ENCODE measurements around the gene CREB3L2.

CREB3L2 gene

DNA sequence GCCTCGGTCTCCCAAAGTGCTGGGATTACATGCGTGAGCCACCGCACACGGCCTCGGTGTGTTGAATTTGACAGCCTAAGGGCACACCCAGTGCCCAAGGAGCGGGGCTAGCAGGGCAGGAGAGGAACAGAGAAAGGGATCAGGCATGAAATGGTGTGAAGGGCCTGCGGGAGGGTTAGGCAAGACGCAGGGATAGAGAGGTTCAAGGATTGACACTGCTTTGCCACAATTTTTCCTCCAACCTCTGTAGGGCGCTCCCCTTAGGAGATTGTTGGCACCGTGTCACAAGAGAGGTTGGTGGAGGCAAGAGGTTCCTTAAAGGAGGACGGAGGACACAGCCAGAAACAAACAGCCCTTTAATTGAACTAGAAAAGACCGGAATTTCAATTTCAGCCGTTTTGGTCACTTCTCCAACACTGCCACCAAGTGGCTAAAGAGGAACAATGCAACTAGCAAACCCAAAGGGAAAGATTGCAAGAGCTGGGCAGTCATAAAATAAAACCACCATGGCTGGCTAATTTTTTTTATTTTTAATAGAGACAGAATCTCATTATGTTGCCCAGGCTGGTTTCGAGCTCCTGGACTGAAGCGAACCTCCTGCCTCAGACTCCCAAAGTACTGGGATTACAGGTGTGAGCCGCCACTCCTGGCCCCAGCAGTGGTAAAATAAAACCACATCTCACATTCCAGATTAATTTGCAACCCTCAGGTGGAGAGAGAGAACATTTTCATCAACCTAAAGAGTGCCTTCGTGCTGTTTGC is 6.9 kb upstream of the CREB3L2 start:
- no peak for DNase-seq

DNA sequence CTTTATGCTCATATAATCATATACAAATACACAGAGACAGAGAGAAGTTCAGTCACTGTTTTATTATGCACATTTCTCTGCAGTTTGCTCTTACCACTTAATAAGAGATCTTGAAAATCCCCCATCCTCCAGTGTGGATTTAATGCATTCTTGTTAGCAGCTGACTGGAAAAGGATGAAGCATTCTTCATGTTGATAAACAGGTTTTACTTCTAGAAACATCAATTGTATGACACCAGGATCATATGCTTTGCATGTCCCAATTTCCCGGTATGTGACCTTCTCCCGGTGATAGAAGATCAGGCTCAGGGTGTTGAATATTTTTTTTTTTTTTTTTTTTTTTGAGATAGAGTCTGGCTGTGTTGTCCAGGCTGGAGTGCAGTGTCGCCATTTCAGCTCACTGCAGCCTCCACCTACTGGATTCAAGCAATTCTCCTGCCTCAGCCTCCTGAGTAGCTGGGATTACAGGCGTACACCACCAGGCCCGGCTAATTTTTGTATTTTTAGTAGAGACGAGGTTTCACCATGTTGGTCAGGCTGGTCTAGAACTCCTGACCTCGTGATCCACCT is 6.2 kb upstream of the CREB3L2 start:
- no peak for DNase-seq

DNA sequence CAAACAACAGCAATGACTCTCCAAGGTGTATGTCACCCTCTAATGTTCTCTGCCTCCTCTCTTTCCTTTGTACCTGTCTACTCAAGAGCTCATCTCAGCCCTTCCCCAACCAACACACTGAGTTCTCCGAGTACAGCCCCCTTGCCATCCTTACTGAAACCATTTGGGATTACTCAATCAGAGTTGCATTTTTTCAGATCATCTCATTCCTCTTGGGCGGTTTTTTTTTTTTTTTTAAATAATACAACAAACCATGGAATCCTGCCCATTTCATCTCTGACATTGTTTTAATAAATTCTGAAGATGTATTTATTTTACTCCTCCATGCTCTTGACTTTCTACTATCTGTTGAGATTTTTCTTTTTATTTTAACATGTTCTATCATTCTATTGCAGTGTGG is 4.2 kb upstream of the CREB3L2 start:
- DNase-seq, result no peak

DNA sequence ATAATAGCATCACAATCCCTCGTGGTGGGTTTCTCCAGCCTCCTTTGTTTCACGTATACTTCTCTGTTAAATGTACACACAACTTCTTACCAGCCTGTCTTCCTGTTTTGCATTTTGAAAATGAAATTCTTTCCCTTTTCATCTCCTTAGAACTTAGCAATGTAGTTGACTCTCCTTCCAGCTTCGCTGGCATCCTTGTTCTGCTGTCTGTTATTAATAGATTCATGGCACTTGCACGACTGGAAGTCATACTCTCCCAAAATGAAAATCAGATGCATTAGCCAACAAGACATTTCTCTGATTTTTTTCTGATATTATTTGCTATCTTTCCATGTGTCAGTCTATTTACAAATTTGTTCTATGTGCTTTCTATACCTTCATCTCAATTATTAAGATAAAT is 3.0 kb upstream of the CREB3L2 start:
- DNase-seq, result no peak

DNA sequence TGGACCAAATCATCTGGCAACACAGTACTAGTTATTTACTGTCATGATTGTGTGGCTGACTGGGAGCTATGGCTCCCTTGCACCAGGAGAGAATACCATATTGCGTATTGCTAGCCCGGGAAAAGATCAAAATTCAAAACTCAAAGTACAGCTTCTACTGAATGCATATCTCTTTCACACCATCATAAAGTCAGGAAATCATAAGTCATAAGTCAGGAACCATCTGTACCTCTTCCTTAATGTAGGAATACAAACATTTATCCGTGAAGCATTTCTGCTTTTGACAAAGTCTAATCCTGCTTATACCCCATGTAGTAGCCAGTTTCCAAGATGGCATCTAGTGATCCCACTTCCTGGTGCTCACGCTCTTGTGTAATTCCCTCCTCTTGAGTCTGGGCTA is 2.2 kb upstream of the CREB3L2 start:
- DNase-seq, result no peak

DNA sequence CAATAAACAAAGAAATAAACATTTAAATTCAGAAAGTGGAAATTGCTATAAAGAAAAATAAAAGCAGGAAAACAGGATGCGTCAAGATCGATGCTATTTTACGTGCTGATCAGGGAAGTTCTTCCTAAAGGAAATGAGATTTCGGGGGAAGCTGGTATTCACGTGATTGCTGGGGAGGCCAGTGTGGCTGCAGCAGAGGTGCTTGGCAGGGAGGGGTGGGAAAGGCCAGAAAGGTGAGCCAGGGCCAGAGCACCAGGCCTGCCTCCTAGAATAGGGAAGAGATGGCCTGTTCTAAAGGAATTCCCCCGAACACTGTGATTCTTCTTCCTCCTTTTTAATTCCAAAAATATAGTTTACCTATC is 923 bp upstream of the CREB3L2 start:
- DNase-seq, result no peak

DNA sequence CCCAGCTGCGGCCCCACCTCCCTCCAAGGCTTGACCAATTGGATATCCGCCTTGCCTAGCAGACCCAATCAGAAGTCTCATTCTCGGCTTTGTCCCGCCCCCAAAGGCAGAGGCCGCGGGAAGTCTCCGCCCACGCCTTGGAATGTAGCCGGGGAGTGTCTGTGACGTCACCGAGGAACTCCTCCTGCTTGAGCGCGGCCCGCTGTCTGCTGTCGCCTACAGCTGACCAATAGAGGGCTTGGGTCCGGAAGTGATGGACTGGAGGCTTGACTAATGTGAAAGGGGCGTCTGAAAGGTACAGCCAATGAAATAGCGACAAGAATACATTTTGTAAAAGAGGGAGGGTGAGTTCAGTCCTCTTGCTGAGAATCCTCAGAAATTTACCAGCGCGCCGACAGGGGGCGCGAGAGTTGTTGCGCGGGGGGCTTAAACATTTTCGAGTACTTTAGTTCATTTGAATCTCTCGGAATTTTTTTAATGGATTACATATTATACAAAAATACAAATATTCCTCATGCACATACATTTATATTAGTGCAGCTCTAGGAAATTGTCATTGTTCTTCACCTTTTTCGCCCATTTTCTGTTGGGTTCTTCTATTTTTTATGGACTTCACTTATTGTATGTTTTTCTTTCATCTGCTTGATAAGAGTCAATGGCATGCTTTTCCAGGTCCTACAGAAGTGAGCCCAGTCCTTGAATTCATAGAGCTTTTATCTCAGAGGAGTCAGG is 376 bp upstream of the CREB3L2 start:
- DNase-seq, result peak; percentile 98

DNA sequence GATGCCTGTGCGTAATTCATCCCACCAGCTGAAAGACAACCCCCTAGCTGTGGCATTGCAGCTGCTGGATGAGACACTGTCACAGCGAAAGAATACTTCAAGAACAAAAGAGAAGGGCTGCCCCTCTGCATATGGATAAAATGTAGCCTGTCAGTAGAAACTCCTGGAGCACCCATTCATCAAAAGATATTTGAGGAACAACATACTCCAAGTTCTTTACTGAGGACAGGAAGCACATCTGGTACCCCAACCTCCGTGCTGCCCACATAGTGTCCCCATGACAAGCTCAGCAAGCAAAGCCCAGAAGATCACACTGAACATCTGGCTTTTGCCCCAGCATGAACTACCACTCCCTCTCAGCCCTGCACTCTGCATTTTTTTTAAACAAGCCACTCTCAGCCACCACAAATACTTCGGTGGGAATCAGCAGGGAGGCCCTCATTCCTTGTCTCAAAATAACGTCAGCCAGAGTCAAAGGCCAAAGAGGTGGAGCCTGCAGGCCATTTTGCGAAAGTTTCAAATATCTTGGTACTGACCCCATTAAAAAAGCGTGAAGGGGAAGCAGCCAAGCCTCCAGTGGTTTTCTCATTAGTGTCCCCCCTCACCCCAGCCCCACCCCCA is 1.7 kb downstream of the CREB3L2 start:
- no peak for DNase-seq

DNA sequence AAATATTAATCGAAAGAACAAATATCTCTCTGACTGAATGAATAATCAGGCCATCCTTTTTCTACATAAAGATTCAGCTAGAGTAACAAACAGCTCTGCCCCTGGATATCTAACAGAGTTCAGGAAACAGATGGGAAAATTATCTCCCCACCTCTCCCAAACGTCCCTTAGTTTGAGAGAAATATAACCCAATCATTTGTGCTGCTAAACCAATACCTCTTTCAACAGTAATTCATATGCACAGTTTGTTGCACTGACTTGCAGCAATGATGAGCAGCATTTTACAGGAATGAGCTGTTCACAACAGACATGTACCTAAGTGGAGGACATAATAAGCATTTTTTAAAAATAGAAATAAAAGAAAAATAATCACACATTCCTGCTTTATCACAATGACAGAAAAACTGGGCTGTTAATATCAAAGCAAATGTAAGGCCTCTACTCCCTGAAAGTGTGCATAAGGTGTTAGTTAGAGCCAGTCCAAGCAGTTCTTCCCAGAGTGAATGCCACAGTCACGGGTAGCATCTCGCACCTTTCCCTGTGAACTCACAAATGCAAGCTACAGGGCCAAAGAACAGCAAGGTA is 2.3 kb downstream of the CREB3L2 start:
- no peak for DNase-seq

DNA sequence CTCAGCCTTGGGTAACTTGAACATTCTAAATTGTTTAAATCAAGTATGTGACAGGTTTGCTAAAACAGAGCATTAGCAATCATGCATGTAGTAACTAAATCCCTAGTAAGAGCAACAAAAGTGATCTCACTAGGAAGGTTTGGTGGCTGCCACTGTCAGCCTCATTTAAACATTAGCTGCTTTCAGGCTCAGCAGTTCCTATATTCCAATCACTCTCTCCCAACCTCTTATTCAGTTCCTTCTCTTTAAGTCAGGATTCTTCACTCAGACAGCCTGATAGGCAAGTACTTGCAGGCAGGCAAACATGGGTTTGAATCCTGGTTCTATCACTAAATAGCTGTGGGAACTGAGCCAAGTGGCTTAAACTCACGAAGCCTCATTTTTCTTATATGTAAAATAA is 3.6 kb downstream of the CREB3L2 start:
- DNase-seq, result no peak

DNA sequence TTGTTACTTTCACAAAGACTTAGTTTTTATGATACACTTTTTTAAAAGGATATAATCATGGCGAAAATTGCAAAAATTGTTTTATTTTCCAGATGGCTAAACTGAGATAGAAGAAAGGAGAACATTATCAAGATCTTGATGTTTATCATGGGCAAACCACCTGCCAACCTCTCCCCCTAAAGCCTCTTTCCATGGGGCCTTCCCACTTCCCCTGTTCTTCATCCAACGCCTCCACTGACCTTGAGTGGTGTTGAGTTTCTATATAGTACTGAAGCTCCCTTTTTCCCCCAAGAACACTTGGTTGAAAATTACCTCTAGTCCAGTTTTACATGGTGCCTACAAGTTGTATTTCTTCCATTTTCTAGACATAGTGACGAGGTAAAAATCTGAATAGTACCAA is 5.0 kb downstream of the CREB3L2 start:
- no peak for DNase-seq

DNA sequence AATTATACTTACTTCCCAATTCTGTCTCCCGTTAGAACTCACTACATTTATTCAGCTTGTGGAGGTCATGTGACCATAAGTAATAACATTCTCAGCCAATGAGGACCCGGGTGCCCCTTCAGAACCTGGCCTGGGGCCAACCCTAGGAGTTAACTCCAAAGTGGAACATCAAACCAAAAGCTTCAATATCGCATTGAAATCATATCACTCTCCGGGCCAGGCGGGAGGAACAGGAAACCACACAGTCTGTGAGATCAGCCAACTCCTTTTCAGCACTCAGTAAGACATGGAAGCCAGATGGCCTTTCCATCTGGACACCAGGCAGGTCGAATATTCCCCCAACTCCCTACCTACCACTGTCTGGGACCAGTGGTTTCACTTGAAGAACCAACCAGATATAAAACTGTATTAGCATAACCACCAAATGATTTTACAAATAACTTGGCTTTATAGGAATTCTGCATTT is 5.5 kb downstream of the CREB3L2 start:
- no peak for DNase-seq

DNA sequence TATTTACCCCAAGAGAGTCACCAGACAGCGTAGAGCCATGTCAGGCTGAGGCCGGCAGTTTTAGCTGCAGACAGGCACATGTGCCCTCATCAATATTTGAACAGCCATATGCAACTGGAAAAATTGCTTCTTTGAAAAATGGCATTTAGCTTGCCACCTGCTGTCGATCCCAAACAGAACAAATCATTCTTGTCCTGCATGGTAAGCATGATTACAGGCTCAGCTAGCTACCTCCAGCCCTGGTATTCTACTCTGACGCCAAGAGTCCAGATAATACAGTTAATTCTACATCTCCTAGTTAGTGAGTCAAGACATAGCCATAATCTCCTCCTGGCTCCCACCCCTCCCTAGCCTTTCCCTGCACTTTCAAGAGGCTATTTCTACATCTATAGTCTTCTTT is 7.7 kb downstream of the CREB3L2 start:
- no peak for DNase-seq

DNA sequence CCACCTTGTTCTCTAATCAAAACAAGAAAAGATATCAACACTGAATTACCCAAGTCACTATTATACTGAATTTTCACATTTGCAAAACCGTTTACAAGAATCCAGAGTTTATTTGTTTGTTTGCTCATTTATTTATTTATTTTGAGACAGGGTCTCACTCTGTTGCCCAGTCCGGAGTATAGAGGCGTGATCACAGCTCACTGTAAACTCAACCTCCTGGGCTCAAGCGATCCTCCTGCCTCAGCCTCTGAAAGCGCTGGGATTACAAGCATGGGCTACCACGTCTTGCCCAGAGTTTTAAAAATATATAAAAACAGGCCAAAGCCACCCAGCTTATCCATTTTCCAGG is 8.5 kb downstream of the CREB3L2 start:
- no peak for DNase-seq

DNA sequence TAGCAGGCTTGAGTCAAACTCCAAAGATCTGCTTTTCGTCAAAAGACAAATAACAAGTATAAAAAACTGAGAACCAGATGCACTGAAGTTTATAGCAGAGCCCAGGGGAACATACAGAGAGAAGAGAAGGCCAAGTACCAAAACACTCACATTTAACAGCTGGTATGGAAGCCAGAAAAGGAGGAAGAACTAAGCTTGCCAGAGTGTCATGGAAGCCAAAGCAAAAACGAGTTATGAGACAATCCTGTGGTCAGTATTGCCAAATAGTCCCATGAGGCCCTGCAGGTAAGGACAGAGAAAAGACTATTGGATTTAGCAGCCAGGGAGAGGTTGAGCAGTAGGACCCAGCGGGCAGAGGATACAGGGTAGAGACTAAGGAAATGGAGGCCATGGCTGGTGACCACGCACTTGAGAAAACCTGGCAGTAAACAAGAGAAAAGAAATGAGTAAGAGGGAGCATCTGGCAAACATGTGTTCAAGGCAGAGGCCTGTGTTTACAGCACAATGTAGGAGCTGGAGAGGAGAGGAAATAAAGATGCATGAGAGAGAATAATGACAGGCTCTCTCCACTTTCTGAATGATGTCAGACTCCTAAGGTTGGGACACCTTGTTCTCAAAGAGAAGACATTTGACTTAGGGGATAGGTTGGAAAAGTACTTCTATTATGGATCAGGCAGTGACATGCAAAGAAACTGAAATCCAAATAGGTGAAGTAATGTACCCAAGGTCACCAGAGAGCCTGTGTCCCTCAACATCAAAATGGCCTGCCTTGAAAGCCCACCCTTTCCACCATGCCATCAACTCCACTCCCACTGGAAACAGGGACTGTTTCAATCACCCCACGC is 9.1 kb downstream of the CREB3L2 start:
- no peak for DNase-seq

DNA sequence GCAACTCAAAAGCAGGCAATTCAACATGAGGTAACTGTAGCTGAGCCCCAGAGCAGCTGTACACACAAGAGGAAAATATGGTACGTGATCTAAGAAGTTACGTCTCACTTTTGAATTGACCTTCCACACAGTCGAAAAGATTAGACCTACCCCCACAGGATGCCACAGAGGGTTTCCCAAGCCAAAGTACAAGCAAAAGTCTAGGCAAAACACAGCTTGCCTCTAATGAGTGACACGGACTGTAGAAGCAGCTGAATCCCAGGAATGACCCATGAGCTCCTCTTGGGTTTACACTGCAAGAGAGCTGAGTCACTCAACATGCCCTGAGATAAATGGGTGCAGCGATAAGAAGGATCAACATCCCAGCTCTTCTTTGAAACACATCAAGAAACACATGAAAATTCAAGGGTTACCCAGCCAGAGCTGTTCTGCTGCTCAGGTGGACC is 9.8 kb downstream of the CREB3L2 start:
- no peak for DNase-seq

DNA sequence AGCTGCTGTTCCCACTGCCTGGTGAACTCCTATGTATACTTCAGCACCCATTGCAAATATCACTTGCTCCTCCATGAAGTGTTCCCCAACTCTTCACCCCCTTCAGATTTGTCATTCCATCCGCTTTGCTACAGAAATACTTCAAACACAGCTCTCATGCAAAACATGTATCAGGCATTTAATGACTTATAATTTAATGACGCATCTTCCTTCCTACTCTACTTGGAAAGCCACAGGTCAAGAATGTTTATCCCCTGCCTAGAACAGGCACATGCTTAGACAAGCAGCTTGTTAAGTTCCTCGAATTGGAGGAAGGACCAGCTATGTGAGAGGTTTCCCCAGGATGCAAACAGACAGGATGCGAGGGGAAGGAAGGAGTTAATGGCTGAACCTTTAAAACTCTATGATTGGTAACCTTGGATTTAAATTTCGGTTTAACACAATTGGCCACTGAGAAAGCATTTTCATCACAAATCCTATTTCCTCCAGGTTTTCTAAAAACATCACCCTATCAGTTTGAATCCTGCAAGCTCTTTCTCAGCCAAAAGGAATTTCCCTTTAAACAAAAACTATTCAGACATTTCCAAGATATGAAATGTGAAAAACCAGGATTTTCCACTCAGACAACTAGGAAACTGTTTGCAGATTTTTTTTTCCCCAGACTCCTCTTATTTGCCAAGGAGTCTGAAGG is 11.5 kb downstream of the CREB3L2 start:
- no peak for DNase-seq

DNA sequence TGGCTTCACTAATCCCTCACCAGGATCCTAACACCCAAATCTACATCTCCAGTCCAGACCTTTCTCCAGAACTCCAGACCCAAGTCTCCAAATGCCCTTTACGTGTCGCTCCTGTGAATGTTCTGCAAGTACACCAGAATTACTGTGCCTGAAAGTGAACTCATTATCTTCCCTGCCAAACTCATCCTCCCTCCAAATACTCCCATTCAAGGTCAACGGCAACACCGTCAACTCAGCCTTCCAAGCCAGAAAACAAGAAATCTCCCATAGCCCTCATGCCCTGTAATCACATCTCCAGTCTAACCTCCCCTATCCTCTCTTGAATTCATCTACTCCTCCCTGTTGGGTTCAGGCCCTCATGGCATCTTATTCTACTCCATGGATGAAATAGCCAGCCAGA is 12.3 kb downstream of the CREB3L2 start:
- DNase-seq, result no peak

DNA sequence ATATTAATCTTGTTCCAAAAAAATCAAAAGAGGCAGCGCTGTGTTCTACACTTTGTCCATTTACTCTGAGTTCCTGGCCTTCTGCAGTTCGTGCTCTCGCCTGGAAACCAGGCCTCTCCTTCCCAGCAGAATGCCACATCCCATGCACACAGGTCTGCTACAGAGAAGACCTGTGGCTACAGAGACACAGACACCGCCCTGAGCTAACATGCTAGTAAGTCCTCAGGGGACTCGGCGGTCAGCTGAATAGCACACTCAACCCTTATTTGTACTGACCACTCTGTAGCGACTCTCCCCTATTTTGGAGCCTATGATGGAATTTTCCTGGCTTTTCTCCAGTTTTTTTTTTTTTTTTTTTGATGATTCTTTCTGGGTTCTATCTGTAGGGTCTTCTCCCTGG is 12.8 kb downstream of the CREB3L2 start:
- no peak for DNase-seq

DNA sequence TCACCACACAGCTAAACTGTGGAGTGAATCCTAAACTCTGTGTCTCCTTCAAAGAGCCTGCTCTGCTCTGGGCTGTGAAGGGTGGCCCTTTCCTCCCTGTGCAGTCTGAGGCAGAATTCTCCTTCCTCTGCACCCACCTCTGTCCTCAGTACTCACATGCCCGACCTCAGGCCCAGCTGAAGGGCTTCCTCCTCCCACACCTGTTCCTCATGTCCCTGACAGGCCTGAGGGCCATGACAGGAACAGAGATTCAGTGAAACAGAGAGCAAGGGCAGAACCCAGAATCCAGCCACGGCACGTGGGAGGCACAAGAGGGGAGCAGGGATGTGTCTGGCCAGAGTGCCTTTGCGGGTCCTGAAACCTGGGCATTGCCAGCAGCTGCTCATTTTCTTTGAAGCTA is 13.9 kb downstream of the CREB3L2 start:
- DNase-seq, result no peak

DNA sequence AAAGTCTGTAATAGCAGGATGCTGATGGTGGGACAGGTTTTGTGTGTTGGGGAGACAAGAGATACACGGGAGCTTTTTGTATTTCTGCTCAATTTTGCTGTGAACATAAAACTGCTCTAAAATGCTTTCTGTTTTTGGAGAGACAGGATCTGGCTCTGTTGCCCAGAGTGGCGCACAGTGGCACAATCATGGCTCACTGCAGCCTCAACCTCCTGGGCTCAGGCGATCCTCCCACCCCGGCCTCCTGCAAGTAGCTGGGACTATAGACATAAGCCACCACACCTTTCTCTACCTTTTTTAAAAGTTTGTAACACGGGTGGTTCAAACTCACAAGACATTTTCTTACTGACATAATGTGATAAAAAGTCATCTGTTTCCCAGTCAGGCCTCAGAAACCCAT is 14.3 kb downstream of the CREB3L2 start:
- DNase-seq, result no peak

DNA sequence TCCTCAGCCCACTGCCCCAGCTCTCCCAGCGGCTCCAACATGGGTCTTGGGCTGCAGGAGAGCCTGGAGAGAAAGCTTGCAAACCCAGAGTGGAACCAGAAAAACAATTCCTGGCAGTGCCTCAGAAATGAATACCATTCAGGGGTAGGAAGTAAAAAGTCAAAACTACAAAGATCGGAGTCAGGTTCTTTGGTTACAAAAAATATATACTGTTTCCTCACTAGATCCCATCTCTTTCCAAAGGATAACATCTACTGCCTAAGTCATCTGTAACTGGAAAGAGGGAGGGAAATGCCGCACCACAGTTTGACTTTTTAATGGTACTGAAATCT is 14.9 kb downstream of the CREB3L2 start:
- no peak for DNase-seq

All from GOT3 (cell line).